Measurements from ENCODE around the gene LATS2.
"Not testable (repeated sequence)": the region's sequence is repeated elsewhere in the genome, so short reads cannot be mapped to it uniquely, and the experiment has no call there.

LATS2 gene

DNA sequence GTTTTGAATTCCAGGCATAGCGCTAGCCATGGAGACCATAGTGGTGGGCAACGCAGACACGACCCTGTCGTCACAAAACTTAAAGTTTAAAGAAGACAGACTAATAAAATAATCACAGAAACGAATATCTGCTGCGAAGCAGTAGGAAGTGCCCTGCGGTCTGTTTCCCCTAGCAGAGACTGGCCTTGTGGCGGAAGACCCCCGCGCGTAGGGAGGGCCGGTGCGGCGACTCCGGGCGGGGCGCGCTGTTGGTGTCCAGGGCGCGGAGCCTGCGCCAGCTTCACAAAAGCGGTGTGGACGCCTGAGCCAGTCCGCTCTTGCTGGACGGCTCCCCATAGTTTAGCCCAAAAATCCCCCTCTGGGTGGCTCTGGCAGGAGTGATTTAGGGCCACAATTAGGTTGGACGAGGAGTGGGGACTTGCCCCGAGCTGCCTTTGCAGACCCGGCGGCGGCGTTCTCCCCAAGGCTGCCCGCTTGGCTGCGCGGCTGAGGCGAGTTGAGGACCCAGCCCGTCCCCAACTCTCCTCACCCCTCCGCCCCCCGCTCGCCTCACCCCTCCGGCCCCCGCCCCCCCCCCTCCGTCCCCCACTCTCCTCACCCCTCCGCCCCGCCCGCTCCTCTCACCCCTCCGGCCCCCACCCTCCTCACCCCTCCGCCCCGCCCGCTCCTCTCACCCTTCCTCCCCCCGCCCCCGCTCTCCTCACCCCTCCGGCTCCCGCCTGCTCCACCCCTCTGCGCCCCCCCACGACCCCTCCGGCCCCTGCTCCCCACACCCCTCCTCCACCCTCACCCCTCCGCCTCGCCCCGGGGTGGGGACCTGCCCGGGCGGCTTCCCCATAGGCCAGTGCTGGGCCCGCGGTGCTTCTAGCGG, 14.2 kb upstream of the LATS2 start:
- DNase-seq (ENCODE audit: low read depth): peak; percentile 43

DNA sequence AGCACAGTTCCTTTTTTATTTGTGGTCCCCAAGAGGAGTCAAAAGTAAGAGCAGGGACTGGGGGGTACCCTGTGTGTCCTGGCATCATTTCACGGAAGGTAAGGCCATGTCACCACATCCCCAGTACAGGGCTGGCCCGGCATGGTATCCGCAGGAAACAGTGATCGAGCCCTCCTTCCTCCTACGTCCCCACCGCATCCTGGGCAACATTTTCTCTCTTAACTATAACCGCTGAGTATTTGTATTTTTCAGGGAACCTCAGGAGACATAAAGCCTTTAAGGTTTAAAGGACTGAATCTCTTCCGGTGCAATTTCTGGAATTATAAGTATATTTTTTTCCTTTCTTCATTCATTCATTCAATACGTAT, 13.6 kb upstream of the LATS2 start:
- DNase-seq (ENCODE audit: low read depth): no peak

GRCh38 chr13:21074546-21074945, 13.2 kb upstream of the LATS2 start:
- DNase-seq (ENCODE audit: low read depth): no peak

- no peak for DNase-seq (ENCODE audit: low read depth)
Observed at GRCh38 chr13:21071924-21072323, 10.5 kb upstream of the LATS2 start.

- DNase-seq (ENCODE audit: low read depth): peak; percentile 29
Observed at GRCh38 chr13:21071015-21071414, 9.6 kb upstream of the LATS2 start.

GRCh38 chr13:21069561-21070004, 8.2 kb upstream of the LATS2 start:
- peak; percentile 98 for DNase-seq (ENCODE audit: low read depth)

DNA sequence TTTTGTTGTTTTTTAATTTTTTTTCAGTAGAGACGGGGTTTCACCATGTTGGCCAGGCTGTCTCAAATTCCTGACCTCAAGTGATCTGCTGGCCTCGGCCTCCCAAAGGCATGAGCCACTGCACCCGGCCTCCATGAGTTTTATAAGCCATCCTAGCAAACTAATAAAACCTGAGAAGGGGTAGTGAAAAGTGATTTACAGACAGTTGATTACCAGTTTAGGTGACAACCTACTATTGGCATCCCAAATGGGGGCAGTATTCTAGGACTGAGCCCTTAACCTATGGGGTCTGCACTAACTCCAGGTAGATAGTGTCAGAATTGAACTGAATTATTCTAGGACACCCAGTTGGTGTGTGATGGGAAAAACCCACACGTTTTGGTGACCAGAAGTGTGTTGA, 6.5 kb upstream of the LATS2 start:
- DNase-seq (ENCODE audit: low read depth): no peak

GRCh38 chr13:21066946-21067345, 5.6 kb upstream of the LATS2 start:
- no peak for DNase-seq (ENCODE audit: low read depth)

DNA sequence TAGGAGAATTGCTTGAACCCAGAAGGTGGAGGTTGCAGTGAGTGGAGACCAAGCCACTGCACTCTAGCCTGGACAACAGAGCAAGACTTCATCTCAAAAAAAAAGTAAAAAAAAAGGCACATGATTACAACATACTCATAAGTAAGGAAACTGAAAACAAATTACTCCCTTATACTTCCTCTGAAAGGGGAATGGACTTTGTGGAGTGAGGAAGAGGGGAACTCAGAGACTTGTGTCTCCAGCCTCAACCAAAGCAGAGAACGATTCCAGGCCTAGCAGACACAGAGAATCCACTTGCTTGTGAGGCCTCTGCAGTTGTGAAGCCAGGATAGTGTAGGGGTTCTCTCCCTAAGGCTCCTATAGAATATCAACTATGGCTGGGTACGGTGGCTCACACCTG, 4.3 kb upstream of the LATS2 start:
- no peak for DNase-seq (ENCODE audit: low read depth)

- no peak for DNase-seq (ENCODE audit: low read depth)
Observed at GRCh38 chr13:21063031-21063430, 1.6 kb upstream of the LATS2 start.

DNA sequence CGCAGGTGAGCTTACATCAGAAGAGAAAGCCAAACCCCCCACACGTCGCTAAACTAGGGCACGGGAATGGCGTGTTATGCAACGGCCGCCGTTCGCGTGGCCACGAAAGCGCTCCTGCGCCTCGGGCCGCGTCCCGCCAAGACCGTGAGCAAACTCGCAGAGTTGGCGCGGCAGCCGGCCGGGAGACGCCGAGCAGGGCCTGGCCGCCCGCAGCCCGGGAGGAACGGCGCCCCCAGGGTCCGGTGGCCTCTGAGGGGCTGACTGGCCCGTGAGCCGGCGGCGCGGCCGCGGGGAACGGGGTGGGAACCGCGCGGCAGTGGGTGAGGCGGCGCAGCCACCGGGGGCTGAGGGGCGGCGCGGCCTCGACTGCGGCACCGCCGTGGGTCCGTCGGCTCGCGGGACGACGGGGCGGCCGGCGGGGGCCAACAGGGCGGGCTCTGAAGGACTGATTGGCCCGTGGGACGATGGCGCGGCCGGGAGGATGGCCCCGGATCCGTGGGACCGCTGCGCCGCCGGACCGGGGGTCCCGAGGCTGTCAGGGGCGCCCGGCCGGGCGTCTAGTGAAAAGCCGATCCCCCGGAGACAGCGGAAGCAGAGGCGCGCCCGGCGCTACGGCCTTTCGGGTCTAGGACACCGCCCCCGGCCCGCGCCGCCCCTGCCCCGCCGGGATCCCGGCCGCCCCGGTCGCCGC, 903 bp downstream of the LATS2 start:
- peak; percentile 68 for DNase-seq (ENCODE audit: low read depth)

- no peak for DNase-seq (ENCODE audit: low read depth)
Observed at GRCh38 chr13:21059641-21060337, 1.6 kb downstream of the LATS2 start.

- DNase-seq (ENCODE audit: low read depth): peak; percentile 63
Observed at GRCh38 chr13:21058361-21058760, 3.0 kb downstream of the LATS2 start.

DNA sequence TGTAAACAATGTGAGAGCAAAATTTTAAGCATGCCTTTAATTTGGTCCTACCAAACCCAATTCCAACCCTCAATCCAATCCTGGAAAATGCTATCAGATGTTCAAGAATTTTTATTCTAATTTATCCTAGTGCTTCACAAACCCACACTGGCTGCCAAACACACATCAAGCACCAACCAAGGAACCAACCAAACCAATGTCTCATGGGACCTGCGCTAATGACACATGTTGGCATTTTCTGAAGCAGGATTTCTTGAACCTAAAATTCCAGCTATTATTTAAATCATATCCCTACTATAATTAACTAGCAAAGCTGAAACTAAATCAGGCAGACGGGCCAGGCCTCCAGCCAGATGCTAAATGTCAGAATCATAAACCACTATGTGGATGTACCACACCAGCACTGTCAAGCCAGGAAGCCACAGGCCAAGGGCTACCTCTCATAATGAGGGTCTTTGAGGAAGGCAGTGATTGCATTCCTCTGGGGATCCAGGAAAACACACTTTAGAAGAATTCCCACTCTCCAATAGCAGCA, 5.8 kb downstream of the LATS2 start:
- no peak for DNase-seq (ENCODE audit: low read depth)

DNA sequence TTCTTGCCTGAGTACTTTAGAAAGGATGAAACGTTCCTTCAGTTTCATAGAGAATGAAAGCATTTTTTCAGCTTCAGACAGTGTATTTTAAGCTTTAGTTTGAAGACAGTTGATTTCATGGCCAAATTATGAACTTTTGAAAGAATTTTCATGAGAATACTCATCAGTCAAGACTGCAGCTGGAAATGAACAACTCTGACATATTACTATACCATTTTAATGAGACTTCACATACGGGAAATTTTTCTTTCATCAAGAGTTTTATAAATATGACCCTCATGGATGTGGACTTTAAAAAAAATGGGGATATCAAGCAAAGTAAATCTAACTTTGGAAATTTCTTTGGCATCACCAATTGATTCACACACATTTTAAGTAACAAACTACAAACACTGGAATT, 6.4 kb downstream of the LATS2 start:
- DNase-seq (ENCODE audit: low read depth): peak; percentile 36

DNA sequence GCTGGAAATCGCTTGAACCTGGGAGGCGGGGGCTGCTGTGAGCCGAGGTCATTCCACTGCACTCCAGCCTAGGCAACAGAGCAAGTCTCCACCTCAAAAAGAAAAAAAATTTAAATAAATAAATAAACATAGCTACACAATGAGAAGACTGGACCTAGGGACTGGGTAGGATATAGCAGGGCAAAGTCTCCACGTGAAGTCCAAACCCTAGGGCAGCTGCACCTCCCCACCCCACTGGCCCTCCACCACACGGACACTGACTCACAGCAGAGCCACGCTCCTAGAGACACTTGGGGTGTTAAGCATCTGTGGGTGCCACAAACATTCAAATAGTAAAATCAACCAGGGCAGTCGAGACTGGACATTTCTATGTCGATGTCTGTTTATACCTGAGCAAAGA, 7.1 kb downstream of the LATS2 start:
- DNase-seq (ENCODE audit: low read depth): peak; percentile 48

DNA sequence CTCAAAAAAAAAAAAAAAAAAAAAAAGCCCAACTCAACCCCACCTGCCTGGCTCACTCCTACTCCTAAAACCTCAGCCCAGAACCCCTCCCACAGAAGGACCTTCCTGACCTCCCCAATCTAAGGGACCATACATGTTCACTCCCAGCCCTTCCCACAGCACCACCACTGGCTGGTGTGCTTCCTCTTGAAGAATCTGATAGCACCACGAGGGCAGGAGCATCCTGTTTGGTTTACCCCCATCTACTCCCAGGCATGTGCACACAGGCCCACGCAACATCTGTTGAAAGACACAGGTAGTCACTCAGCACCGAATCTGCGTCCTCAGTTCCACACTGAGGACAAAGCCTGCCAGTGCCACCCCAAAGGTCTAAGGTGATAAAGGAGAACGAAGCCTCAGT, 8.2 kb downstream of the LATS2 start:
- DNase-seq (ENCODE audit: low read depth): no peak

- DNase-seq (ENCODE audit: low read depth): no peak
Observed at GRCh38 chr13:21051675-21052074, 9.7 kb downstream of the LATS2 start.

DNA sequence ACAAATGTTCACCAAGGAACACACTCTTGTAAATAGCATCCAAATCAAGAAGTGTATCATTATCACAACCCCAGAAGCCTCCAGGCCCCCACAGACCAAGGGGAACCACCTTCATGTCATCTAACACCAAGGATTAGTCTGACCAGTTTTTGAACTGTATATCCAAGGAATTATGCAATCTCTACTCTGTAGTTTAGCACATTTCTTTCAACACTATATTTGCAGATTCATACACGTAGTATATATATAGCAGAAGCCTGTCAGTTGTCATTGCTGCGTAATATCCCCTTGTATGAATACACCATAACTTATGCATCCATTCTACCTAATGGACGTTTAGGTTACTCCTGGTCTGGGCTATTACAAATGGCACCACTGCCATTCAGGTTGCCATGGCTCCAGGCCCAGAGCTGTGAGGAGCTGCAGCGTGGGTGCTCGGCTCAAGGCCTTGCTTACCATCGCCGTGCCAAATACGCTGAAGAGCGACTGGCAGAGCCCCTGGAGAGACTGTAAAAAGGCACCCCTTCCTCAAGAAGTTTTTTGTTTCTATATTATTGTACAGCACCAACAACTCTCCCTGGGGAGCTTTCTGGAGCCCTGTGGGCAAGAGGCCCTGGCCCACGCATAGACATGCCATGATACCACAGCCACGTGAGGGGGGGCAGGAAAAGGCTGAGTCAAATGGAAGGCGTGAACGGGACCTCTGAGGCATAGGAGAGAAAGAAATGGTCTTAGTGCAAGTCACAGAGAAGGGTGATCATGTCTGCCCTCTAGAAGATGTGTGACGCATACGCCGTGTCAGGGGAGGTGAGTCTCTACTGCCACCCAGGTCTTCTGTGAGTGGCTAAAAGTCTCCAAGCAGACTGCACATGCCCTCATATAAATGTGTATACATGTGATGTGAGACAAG, 10.8 kb downstream of the LATS2 start:
- peak; percentile 72 for DNase-seq (ENCODE audit: low read depth)

GRCh38 chr13:21049731-21050130, 11.7 kb downstream of the LATS2 start:
- DNase-seq (ENCODE audit: low read depth): not testable (repeated sequence)

GRCh38 chr13:21048901-21049698, 12.3 kb downstream of the LATS2 start:
- DNase-seq (ENCODE audit: low read depth): no peak

Measured in iris pigment epithelial cell (primary cell).